ENCODE measurements around the gene CAPN5.

The CAPN5 gene

GRCh38 chr11:77054084-77054483 lies 12.7 kb upstream of the CAPN5 start:
- ChIA-PET CTCF (interaction anchor here (2.6 to 4.9 kb wide), 2 partner anchors 9 to 37 kb away, joined by 7 to 34 read pairs; no protein-coding TSS in a partner anchor), POLR2A (no interaction called here)
- no peak for DNase-seq (ENCODE audit: extremely low spot score)
- TF ChIP-seq CTCF (IDR thresholded peaks at IDR 0.05; ENCODE audit: control extremely low read depth, extremely low read depth, low read depth, missing control alignments), result no peak

DNA sequence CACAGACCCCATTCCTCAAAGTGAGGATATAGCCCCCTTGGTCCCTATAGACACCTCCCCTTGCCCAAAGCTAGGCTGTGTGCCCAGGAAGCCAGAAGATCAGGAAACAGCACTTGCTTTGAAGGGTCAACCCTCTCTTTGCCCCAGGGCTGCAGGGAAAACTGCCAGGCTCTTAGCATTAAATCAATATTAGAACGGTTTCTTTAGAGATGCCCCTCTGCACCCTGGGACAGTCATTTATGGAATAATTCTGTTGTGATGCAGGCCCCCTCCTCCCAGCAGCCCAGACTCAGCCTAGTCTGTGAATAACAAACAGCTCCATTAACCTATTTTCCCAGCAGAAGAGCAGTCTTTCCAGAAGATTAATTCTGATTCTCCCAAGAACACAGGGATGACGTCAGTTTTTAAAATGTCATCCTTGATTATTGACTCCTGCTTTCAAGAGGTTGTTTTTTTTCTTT lies 11.6 kb upstream of the CAPN5 start:
- CTCF ChIA-PET, result interaction anchor here (2.6 kb wide), 1 partner anchor 10 kb away, joined by 7 read pairs; no protein-coding TSS in a partner anchor
- POLR2A ChIA-PET, result no interaction called here
- no peak for TF ChIP-seq CTCF (IDR thresholded peaks at IDR 0.05; ENCODE audit: control extremely low read depth, extremely low read depth, low read depth, missing control alignments)
- no peak for DNase-seq (ENCODE audit: extremely low spot score)

- ChIA-PET POLR2A (no interaction called here), CTCF (interaction anchor here (0.8 to 2.6 kb wide), 2 partner anchors 11 to 35 kb away, joined by 3 to 7 read pairs; no protein-coding TSS in a partner anchor)
- no peak for TF ChIP-seq CTCF (IDR thresholded peaks at IDR 0.05; ENCODE audit: control extremely low read depth, extremely low read depth, low read depth, missing control alignments)
- no peak for DNase-seq (ENCODE audit: extremely low spot score)
Measured at GRCh38 chr11:77055913-77056312, 10.9 kb upstream of the CAPN5 start.

- CTCF ChIA-PET, result interaction anchor here (0.8 kb wide), 1 partner anchor 34 kb away, joined by 3 read pairs; no protein-coding TSS in a partner anchor
- no peak for TF ChIP-seq CTCF (IDR thresholded peaks at IDR 0.05; ENCODE audit: control extremely low read depth, extremely low read depth, low read depth, missing control alignments)
- POLR2A ChIA-PET, result no interaction called here
- DNase-seq (ENCODE audit: extremely low spot score), result no peak
Measured at GRCh38 chr11:77056814-77057402, 9.9 kb upstream of the CAPN5 start.

DNA sequence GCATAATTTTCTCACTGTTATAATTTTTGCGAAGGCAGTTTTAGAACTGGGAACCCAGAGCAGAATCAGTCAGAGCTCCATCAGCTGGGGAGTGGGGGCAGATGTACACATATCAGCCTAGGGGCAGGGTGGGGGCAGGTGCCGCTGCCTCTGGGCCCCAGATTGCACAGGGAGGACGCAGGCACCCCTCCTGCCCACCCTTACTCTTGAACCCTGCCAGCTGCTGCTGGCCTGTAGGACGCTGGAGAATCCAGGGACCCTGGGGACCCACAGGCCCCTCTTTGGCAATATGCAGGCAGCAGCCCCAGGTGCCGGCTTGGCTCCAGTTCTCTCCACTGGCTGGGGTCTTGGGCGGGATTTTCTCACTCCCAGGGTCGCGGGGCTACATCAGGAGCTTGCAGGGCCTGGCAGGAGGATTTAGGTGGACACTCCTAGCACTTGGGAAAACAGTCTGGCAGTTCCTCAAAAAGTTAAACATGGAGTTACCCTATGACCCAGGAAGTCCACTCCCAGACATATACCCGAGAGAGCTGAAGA lies 8.8 kb upstream of the CAPN5 start:
- CTCF ChIA-PET, result interaction anchor here (1.6 kb wide), 2 partner anchors 10 to 33 kb away, joined by 5 to 8 read pairs; no protein-coding TSS in a partner anchor

DNA sequence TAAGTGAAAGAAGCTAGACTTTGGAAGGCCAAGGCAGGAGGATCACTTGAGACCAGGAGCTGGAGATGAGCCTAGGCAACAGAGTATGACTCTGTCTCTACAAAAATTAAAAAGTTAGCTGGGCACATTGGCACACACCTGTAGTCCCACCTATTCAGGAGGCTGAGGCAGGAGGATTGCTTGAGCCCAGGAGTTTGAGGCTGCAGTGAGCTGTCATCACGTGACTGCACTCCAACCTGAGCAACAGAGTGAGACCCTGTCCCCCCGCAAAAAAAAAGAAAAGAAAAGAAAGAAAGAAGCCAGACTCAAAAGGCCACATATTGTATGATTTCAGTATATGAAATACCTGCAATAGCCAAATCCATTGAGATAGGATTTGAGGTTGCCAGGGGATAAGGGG lies 7.9 kb upstream of the CAPN5 start:
- CTCF ChIA-PET, result interaction anchor here (1.0 to 1.6 kb wide), 3 partner anchors 11 to 32 kb away, joined by 4 to 8 read pairs (median 5); no protein-coding TSS in a partner anchor

More for the DNA sequence above, 8.8 kb upstream of the CAPN5 start:
- POLR2A ChIA-PET, result no interaction called here
- no peak for DNase-seq (ENCODE audit: extremely low spot score)
- no peak for TF ChIP-seq CTCF (IDR thresholded peaks at IDR 0.05; ENCODE audit: control extremely low read depth, extremely low read depth, low read depth, missing control alignments)

More for the DNA sequence above, 7.9 kb upstream of the CAPN5 start:
- TF ChIP-seq CTCF (IDR thresholded peaks at IDR 0.05; ENCODE audit: control extremely low read depth, extremely low read depth, low read depth, missing control alignments), result no peak
- DNase-seq (ENCODE audit: extremely low spot score), result no peak
- POLR2A ChIA-PET, result no interaction called here

All from GM10248 (cell line).